Endothelial cell of umbilical vein (primary cell): ENCODE results near the gene DNAJC24. TPM values are rescaled to one million over a fixed set of nuclear protein-coding genes. Genes with fewer than 3 reads are reported as not detected.

Source experiments
- BruUV-seq: library from RNA; stranded (reverse); fragments of 400-500 nt; replicated peaks from 2 replicates; lab custom pipeline; 2021; lab: Mats Ljungman, UMichigan
- CTCF ChIA-PET: fragments of 300-600, 350-600 bp; sonication (Branson Sonifier 250); formaldehyde crosslinking; loops from one replicate; lab custom pipeline; 2021; ENCODE audit warnings: antibody characterized with exemption, inconsistent platforms; lab: Charles Lee
- POLR2A ChIA-PET: fragments of 300-600, 350-600 bp; sonication (Branson Sonifier 250); formaldehyde crosslinking; loops from one replicate; lab custom pipeline; 2021; ENCODE audit warnings: antibody characterized with exemption, inconsistent platforms; lab: Charles Lee
- DNase-seq: peaks from one replicate; pipeline ENCODE4 v3.0.0-alpha.2; 2011; ENCODE audit warnings: low read depth, low spot score
- FAIRE-seq: peaks from 2 replicates; lab custom pipeline; 2011; peaks lifted over from hg19 to GRCh38; lab: Jason Lieb, UNC
- H2AFZ ChIP-seq: 2 replicates; pipeline ENCODE4 v1.6.0; 2012; ENCODE audit warnings: low read depth, low read length, control low read depth, inconsistent platforms
- H3K27ac ChIP-seq: 2 replicates; pipeline ENCODE4 v1.5.1; 2011; ENCODE audit warnings: low read depth, mild to moderate bottlenecking, control low read depth, low read length, moderate library complexity; ENCODE audit not compliant: insufficient read depth
- H3K27me3 ChIP-seq, 2 experiments: 2 replicates each; pipeline versions ENCODE4 v1.6.0 to v1.6.1; 2011; ENCODE audit warnings: low read length in 2 of 2, mixed read lengths in 1 of 2; ENCODE audit not compliant: control insufficient read depth in 2 of 2, insufficient read depth in 2 of 2
- H3K36me3 ChIP-seq, 2 experiments: 2 replicates in 1 of 2; 3 replicates in 1 of 2; pipeline ENCODE4 v1.5.1; 2011; ENCODE audit warnings: low read length in 2 of 2, mild to moderate bottlenecking in 1 of 2, moderate library complexity in 1 of 2; ENCODE audit not compliant: control insufficient read depth in 2 of 2, insufficient read depth in 2 of 2; ENCODE audit errors: extremely low read depth in 1 of 2
- H3K4me1 ChIP-seq: 3 replicates; pipeline ENCODE4 v1.5.1; 2011; ENCODE audit warnings: mild to moderate bottlenecking, low read length; ENCODE audit not compliant: control insufficient read depth, insufficient read depth; ENCODE audit errors: extremely low read depth
- H3K4me2 ChIP-seq: 2 replicates; pipeline ENCODE4 v1.6.1; 2011; ENCODE audit warnings: low read length, control low read depth, mixed read lengths; ENCODE audit not compliant: insufficient read depth
- H3K4me3 ChIP-seq, 3 experiments: fragments of 200-600 bp in 1 of 3; sonication (generic), shearing (Covaris generic) in 1 of 3; replicated peaks in 1 of 3; 2 replicates each; pipeline ENCODE4 v1.5.1; 2011 to 2016; ENCODE audit warnings: control low read depth in 3 of 3, low read length in 3 of 3, mild to moderate bottlenecking in 2 of 3, inconsistent platforms in 1 of 3, low read depth in 1 of 3, moderate library complexity in 1 of 3; ENCODE audit not compliant: insufficient read depth in 1 of 3
- H3K79me2 ChIP-seq: 2 replicates; pipeline ENCODE4 v1.6.0; 2012; ENCODE audit warnings: low read length, inconsistent platforms; ENCODE audit not compliant: control insufficient read depth, insufficient read depth
- H3K9ac ChIP-seq: replicated peaks from 2 replicates; pipeline ENCODE3; 2011; ENCODE audit warnings: low read length, control low read depth; ENCODE audit not compliant: insufficient read depth; ENCODE audit errors: extremely low read depth
- H3K9me1 ChIP-seq: replicated peaks from 3 replicates; pipeline ENCODE4 v1.6.0; 2011; ENCODE audit warnings: mild to moderate bottlenecking, low read length; ENCODE audit not compliant: control insufficient read depth, insufficient read depth; ENCODE audit errors: extremely low read depth
- H3K9me3 ChIP-seq: replicated peaks from 2 replicates; pipeline ENCODE4 v1.5.1; 2012; ENCODE audit warnings: low read length, inconsistent platforms; ENCODE audit not compliant: control insufficient read depth, insufficient read depth
- H4K20me1 ChIP-seq: replicated peaks from 2 replicates; pipeline ENCODE3; 2011; ENCODE audit warnings: mild to moderate bottlenecking, low read length; ENCODE audit not compliant: control insufficient read depth, insufficient read depth; ENCODE audit errors: extremely low read depth
- EZH2 ChIP-seq: IDR thresholded peaks from 2 replicates; pipeline ENCODE4 v1.6.1; 2012; ENCODE audit warnings: borderline replicate concordance, low read depth, mild to moderate bottlenecking, moderate library complexity, low read length, inconsistent platforms; ENCODE audit not compliant: severe bottlenecking
- FOS ChIP-seq: IDR thresholded peaks from 2 replicates; pipeline ENCODE4 v1.6.1; 2011; ENCODE audit warnings: mild to moderate bottlenecking, low read length, moderate library complexity, borderline replicate concordance; ENCODE audit not compliant: insufficient read depth
- GATA2 ChIP-seq: IDR thresholded peaks from 2 replicates; pipeline ENCODE4 v1.7.0; 2011; ENCODE audit warnings: low read depth, mild to moderate bottlenecking, moderate library complexity, mixed read lengths, low read length; ENCODE audit not compliant: insufficient read length, insufficient read depth
- POLR2A ChIP-seq: IDR thresholded peaks from 2 replicates; pipeline ENCODE4 v1.6.1; 2012; ENCODE audit warnings: low read depth, mild to moderate bottlenecking, control low read depth, low read length
- dilution Hi-C: fragments of 300-500 bp; cut with MboI; formaldehyde crosslinking; loops from one replicate; pipeline ENCODE4 v1.15.0; 2019; ENCODE audit warnings: low sequenced_read_pairs; ENCODE audit not compliant: extremely low pct_ligation_motif_present
- intact Hi-C: fragments of 100-400 bp; cut with micrococcal nuclease; formaldehyde crosslinking; loops from one replicate; pipeline ENCODE4 v1.10.0; 2022
- polyA plus RNA-seq, 4 experiments: library from polyadenylated mRNA; depleted of rRNA in 3 of 4; stranded (reverse) in 3 of 4; unstranded in 1 of 4; fragments of >200 nt; gene quantifications; 2 replicates each; pipeline versions ENCODE4 v1.2.1 to v1.2.3, GENCODE V29; 2011 to 2012; ENCODE audit warnings: missing spikeins in 1 of 4
- total RNA-seq: library from RNA; stranded (reverse); gene quantifications from 2 replicates; pipeline ENCODE4 v1.2.3, GENCODE V29; 2021
- TF ChIP-seq, protein P1 (sequence below), 2 donors: IDR thresholded peaks; 1 replicate in 1 of 2; 2 replicates in 1 of 2; pipeline ENCODE4 v1.5.1; 2011; ENCODE audit warnings: low read length in 2 of 2, mild to moderate bottlenecking in 2 of 2, moderate library complexity in 2 of 2, control low read depth in 1 of 2, inconsistent platforms in 1 of 2, low read depth in 1 of 2; ENCODE audit not compliant: insufficient read depth in 1 of 2; ENCODE audit errors: extremely low read depth in 1 of 2

DNAJC24 gene
- total and polyA plus RNA-seq, 2 donors (not counting 3 experiments of a cell fraction or from before 2014, with no cell fraction given) = 7.2 to 16.8 TPM

DNA sequence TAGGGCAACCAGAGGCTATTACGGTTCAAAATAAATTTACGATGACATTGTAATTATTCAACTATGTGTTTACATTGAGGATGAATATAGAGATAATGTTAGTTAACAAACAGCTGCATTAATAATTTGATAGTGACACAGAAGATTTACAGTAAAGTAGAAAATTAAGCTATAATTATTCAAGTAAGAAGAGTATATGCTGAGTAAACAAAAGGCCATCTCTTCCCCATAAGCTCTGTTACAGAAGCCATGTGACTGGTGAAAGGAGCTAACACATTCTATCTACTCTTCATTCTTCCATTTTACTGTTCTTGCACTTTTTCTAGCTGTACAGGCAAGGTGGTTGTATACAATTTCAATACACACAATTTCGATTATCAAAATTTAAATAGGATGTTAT is 85.5 kb downstream of the DNAJC24 start:
- Histone ChIP-seq H3K4me1 (no peaks in the 10 kb centered on the region), H3K27me3 (no peaks in the 10 kb centered on the region), H3K27ac (no peak overlapping the region), H3K9me1 (no peaks in the 10 kb centered on the region), H3K36me3 (no peaks in the 10 kb centered on the region), H3K79me2 (no peaks in the 10 kb centered on the region), H3K9ac (no peak overlapping the region), H2AFZ (no peak overlapping the region), H3K4me3 (no peak overlapping the region), H3K4me2 (no peak overlapping the region), H3K9me3 (no peaks in the 10 kb centered on the region), H4K20me1 (no peaks in the 10 kb centered on the region)
- CTCF ChIA-PET = interaction anchor here (1.1 kb wide), 1 partner anchor 721 kb away, joined by 3 read pairs; no protein-coding TSS in a partner anchor
- DNase-seq = no peak
- BruUV-seq = no TSS peak
- intact Hi-C loops (no loop called here), dilution Hi-C loops (no loop called here)
- no peak for TF ChIP-seq EZH2
- no peak for FAIRE-seq
- POLR2A ChIA-PET = no interaction called here

DNA sequence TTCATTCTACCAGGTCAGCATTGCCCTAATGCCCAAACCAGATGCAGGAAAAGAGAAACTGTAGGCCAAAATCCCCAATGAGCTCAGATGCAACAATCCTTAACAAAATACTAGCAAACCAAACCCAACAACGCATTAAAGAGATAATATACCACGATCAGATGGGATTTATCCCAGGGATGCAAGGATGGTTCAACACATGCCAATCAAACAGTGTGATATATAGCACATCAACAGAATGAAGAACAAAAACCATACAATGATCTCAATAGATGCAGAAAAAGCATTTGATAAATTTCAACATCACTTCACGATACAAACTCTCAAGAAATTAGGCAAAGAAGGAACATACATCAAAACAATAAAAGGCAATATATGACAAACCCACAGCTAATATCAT is 94.8 kb downstream of the DNAJC24 start:
- POLR2A ChIA-PET = no interaction called here
- FAIRE-seq = no peak
- Histone ChIP-seq H3K36me3 (no peaks in the 10 kb centered on the region), H3K27ac (no peak overlapping the region), H4K20me1 (no peaks in the 10 kb centered on the region), H3K4me1 (no peaks in the 10 kb centered on the region), H3K9ac (no peak overlapping the region), H3K4me3 (no peak overlapping the region), H2AFZ (no peak overlapping the region), H3K9me1 (no peaks in the 10 kb centered on the region), H3K79me2 (no peaks in the 10 kb centered on the region), H3K9me3 (no peaks in the 10 kb centered on the region), H3K27me3 (no peaks in the 10 kb centered on the region), H3K4me2 (no peak overlapping the region)
- TF ChIP-seq FOS = no peak
- no peak for TF ChIP-seq POLR2A
- TF ChIP-seq GATA2 = no peak
- TF ChIP-seq EZH2 = no peak
- TF ChIP-seq, protein P1, sequence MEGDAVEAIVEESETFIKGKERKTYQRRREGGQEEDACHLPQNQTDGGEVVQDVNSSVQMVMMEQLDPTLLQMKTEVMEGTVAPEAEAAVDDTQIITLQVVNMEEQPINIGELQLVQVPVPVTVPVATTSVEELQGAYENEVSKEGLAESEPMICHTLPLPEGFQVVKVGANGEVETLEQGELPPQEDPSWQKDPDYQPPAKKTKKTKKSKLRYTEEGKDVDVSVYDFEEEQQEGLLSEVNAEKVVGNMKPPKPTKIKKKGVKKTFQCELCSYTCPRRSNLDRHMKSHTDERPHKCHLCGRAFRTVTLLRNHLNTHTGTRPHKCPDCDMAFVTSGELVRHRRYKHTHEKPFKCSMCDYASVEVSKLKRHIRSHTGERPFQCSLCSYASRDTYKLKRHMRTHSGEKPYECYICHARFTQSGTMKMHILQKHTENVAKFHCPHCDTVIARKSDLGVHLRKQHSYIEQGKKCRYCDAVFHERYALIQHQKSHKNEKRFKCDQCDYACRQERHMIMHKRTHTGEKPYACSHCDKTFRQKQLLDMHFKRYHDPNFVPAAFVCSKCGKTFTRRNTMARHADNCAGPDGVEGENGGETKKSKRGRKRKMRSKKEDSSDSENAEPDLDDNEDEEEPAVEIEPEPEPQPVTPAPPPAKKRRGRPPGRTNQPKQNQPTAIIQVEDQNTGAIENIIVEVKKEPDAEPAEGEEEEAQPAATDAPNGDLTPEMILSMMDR (IDR thresholded peaks at IDR 0.05; ENCODE audit: extremely low read depth in 1 of 2, insufficient read depth in 1 of 2, low read depth in 1 of 2, low read length in 2 of 2) = no peak
- dilution Hi-C loops = no loop called here
- BruUV-seq = no TSS peak
- CTCF ChIA-PET = no interaction called here
- intact Hi-C loops = no loop called here
- DNase-seq = no peak
